GM18907 (cell line): Measurements from ENCODE around the gene CST7.
"Not testable (repeated sequence)": the region's sequence is repeated elsewhere in the genome, so short reads cannot be mapped to it uniquely, and the experiment has no call there.

Experiments
- ATAC-seq: cut with Tn5 transposase; IDR thresholded peaks from one replicate; pipeline ENCODE4 v1.9.1; 2021; ENCODE audit warnings: mild to moderate bottlenecking, moderate library complexity; ENCODE audit not compliant: unreplicated experiment

CST7 gene

GRCh38 chr20:24999568-24999967, 50.5 kb downstream of the CST7 start:
- no peak for ATAC-seq

DNA sequence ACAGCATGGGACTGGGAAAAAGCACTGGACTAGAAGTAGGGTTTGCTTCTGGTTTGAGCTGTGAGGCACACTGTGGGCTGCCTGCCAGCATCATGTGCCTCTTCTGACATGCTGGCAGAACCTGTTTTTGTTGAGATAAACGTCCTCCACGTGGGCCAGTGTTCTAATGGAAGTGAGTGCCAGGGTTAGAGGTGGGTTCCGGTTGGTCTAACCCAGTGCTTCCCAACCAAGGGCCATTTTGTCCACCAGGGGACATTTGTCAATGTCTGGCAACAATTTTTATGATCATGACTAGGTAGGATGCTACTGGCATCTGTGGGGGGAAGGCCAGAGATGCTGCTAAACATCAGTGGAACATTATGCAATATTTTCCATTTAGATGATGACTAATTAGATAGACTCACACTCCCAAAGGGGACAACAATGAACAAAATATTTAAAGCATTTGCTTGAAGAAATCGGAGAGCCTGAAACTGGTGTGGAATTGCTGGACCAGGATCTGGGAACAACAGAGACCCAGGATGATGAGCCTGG, 51.3 kb downstream of the CST7 start:
- ATAC-seq: no peak

GRCh38 chr20:25001323-25001722, 52.3 kb downstream of the CST7 start:
- not testable (repeated sequence) for ATAC-seq

DNA sequence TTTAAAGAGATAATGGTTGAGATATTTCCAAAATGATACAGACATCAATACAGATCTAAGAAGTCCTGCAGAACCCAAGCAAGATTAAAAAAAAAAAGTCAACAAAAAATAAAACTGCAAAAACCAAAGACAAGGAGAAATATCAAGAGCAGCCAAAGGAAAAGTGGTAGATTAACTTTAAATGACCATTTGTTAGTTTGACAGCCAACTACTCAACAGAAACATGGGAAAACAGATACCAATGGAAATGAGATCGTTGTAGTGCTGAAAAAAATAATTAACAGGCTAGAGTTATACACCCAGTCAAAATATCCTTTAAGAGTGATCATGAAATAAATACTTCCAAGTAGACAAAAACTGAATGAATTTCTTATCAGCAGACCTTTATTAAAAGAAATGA, 53.9 kb downstream of the CST7 start:
- no peak for ATAC-seq

DNA sequence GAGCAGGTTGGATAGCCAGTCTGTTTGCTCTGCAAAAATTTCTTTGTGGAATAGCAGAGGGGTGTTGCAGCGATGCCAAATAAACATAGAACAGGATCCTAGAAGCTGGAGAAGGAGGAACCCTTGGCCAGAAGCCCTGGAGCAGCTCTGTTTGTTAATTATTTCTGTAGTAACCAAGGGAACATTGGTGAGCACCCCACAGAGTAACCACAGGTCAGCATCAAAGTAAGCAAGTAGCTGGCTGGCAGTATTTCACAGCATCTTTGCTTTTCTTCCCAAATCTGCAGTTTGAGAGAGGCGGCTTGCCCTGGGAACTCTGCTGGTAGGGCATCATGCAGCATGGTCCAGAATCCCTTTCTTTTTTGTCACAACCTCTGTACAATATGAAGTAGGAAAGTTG, 56.2 kb downstream of the CST7 start:
- no peak for ATAC-seq

DNA sequence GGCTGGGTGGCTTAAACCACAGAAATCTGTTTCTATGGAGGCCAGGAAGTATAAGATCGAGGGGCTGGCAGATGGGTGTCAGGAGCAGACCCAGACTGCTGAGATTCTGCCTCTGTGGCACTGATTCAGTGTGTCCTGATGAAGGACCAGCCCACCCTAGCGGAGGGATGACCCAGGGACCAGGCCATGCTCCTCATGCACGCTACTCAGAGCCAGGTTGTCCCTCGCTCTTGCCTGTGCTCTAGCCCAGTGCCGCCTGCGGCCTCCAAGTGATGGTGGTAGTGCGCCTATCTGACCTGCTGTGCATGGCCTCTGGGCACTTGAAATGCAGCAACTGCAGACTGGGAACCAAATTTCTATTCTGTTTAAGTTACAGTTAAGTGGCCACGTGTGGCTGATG, 56.6 kb downstream of the CST7 start:
- ATAC-seq: no peak

DNA sequence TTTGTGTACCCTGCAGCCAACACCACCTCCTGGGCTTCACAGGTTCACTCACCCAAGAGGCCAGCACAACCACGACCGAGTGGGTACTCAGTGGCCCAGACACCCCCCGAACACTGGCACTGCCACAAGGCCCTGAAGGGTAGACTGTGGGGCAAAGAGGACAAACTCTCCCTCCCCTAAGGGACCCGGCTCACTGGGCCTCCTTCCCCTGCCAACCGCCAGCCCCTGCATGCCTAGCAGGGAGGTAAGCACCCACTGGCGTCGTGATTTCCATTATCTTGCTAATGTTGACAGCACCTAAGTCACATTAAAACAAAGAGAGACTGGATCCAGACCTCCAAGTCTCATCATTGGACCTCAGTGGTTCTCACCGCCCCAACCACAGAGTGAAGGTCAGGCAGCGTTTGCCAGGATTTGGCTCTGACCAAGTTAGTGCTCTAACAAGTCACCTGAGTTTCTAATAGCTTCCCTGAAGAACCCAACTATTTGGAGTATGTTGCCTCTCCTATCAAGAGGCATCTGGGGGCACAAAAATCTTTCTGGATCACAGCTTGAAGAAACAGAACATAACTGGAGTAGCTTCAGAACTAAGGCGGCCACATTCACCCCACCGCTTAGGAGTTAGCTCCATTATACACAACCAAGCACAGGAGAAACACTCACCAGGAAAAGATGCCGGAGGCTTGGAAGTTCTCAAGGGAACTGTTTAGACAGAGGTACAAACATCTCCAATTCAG, 57.5 kb downstream of the CST7 start:
- ATAC-seq: no peak

- no peak for ATAC-seq
These were observed 58.6 kb downstream of the CST7 start for GRCh38 chr20:25007491-25008305.

DNA sequence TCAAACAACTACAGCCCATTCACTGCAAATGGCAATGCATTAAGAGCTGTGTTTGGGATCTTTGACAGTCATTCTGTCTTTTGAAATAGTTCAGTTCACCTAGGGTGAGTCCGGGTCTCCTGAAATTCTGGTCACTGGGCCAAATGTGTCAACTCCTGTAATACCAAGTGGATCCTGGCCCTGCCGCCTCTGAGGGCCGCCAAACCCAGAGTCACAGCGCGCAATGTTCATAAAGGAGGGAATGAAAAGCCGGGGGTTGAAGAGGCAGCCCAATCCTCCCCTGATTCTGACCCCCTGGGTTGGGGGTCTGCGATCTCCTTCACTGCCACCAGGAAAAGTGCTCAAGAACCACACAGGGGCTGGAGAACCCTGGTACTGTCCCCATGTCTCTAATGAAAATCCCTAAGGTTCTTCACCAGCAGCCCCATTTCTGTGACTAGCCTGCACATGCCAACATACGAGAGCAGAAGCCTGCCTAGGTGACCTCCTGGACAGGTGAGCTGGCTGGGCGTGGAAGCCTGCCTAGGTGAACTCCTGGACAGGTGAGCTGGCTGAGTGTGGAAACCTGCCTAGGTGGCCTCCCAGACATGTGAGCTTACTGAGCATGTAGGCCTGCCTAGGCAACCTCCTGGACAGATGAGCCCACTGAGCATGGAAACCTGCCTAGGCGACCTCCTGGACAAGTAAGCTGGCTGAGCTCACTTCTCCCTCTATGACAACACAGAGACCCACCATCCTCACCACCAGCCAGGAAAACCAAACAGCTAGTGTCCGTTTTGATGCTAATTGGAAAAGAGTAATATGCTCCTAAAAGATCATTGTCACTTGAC, 59.5 kb downstream of the CST7 start:
- ATAC-seq: no peak
